NCI-H1092 treated with DMSO at 0.1 percent for 48 hours (cell line): ENCODE data around the gene STKLD1.
A peak's percentile ranks its signal among the peaks of the same experiment; 100 is the strongest.
"Not testable (repeated sequence)": the region's sequence is repeated elsewhere in the genome, so short reads cannot be mapped to it uniquely, and the experiment has no call there.

Experiments
- DNase-seq: peaks from one replicate; lab custom pipeline; 2025; lab: John Stamatoyannopoulos, UW

STKLD1 gene

DNA sequence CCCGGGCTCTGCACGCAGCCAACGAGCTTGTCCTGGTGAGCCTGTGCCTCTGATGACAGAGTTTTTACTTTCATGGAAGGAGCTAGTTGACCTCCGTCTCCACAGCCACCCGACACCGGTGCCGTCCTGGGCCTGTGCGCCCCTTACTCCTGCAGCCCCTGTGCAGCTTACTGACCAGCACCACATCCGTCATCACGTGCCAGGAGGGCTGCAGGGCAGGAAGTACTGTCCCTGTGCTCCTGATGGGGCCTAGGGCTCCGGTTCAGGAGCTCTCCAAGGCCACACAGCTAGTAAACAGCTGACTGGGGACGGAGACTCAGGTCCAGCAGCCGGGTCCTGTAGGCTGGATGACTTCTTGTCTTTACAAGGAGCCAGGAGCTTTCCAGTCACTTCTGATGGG is 10.2 kb downstream of the STKLD1 start:
- DNase-seq, result no peak

DNA sequence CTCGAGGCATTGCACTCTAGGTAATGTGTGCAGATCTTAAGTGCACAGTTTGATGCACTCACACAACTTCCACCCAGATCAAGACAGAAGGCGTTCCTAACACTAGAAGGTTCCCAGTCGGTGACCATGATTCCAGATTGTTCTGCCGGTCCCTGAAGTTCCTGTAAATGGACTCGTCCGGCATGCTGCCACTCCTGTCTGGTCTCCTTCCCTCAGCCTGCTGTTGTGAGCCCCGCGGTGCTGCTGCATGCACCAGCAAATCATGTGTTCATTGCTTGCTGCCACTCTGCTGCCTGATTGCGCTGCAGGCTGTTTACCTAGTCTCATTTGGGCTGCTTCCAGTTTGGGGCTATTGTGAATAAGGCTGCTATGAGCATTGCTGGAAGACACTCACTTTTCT is 11.5 kb downstream of the STKLD1 start:
- no peak for DNase-seq

DNA sequence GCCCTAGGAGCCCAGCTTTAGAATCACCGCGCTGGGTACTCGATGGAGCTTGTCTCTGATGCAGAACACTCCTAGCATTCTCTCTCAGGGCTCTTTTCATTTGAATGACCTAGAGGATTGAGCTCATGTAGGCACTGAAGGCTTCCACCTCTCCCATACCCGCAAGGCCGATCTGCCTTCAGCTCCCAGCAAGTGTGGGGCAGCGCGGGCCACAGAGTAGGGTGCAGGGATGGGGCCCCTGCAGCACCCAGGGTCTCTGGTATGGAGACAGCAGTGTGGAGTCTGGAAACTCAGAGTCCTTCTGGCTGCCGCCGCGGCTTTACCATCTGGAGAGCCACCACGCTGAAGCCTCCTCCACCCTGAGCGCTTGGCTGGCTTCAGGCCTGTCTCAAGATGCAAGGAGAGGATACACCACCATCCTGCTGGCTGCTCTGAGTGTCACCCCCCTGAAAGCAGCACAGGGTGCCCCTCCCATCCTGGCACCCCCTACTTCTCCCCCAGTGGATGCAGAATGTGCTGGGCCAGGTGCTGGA is 12.9 kb downstream of the STKLD1 start:
- DNase-seq, result no peak

DNA sequence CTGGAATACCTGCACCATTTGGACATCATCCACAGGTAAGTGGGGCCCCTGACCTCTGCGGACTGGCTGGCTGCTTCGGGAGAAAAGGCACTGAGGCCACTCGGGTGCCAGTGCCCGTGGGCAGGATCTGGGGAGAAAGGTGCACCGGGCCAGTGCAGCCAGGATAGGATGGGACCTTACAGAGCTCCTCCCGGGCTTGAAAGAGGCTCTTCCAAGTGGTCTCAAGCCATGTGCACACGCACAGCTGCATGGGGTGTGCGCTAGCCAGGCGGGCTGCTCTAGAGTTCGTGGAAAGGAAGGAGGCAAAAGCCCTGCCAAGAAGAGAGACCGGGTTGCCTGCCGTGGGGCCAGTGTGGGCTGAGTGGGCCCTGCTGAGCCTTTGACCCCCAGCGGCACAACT is 13.4 kb downstream of the STKLD1 start:
- no peak for DNase-seq

DNA sequence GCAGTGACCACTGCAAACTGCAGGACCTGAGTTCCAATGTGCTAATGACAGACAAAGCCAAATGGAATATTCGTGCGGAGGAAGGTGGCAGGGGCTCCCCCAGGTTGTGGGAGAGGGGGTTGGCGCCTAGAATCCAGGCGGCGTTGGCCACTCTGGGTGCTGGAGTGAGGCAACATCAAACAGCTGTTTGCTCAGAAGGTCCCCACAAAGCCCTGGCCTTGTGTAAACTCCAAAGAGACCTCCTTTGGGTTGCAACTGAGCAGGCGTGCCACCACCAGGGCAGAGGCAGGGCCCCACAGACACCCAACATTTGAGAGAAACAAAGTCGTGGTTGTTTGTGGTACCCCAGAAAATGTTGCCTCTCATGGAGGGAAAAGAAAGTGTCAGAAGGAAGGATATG is 14.5 kb downstream of the STKLD1 start:
- no peak for DNase-seq

DNA sequence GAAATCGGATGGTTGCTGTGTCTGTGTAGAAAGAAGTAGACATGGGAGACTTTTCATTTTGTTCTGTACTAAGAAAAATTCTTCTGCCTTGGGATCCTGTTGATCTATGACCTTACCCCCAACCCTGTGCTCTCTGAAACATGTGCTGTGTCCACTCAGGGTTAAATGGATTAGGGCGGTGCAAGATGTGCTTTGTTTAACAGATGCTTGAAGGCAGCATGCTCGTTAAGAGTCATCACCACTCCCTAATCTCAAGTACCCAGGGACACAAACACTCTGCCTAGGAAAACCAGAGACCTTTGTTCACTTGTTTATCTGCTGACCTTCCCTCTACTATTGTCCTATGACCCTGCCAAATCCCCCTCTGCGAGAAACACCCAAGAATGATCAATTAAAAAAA is 15.3 kb downstream of the STKLD1 start:
- DNase-seq, result not testable (repeated sequence)

DNA sequence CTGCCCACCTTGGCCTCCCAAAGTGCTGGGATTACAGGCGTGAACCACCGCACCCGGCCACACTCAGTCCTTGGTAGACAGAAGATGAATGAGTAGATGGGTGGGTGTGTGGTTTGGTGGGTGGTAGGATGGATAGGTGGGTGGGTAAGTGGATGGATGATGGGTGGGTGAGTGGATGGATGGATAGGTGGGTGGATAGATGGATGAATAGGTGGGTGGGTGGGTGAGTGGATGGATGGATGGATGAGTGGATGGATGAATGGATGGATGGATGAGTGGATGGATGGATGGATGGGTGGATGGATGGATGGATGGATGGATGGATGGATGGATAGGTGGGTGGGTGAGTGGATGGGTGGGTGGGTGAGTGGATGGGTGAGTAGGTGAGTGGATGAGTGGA is 16.1 kb downstream of the STKLD1 start:
- DNase-seq, result not testable (repeated sequence)

DNA sequence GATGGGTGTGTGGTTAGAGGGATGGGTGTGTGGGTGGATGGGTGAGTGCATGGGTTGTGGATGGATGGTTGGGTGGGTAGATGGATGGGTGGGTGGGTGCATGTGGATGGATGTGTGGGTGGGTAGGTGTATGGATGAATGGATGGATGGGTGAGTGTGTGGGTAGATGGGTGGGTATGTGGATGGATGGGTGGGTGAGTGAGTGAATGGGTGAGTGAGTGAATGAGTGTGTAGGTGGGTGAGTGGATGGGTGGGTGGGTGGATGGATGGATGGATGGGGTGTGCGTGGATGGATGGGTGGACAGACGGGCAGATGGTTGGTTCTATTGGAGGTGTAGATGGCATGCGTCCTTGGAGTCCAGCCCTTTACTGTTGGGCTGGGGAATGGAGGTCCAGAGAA is 17.2 kb downstream of the STKLD1 start:
- DNase-seq, result no peak

DNA sequence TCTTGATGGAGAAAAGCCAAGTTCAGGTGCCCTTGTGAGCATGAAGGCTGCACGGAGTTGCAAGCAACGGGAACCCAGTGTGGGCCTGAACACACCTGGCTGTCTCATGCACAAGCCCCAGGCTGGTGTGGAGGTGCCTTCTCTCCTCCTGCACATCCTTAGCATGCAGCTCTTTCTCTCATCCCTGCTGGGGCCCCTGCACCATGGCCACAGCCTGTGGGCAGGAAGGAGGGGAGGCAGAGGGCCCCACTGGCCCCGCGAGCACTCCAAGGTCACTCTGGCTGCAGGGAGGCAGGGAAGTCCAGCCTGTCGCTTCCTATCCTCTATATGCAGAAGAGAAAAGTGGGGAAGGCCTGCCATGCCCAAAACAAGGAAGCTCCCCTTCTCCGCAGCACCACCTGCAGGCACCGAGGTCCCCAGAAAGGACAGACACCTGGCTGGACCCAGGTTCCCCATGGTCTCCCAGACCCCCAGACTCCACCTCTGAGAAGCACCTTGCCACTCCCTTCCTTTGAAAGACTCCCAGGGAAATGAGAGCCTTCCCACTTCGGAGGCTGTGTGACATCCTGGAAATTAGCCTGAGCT is 18.6 kb downstream of the STKLD1 start:
- DNase-seq, result no peak

DNA sequence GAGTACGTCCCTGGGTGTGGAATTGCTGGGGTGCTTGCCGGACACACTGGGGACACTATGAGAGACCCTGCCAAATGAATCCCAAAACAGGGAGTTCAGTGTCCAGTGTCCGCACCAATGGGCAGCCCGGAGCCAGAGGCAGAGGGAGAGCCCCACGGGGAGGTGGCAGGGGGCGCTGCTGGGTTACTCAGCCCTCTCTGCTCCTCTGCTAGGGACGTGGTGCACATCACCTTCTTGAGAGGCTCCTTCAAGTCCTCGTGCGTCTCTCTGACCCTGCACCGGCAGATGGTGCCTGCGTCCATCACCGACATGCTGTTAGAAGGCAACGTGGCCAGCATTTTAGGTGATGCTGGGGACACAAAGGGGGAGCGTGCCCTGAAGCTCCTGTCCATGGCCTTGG is 20.8 kb downstream of the STKLD1 start:
- DNase-seq, result peak; percentile 8

DNA sequence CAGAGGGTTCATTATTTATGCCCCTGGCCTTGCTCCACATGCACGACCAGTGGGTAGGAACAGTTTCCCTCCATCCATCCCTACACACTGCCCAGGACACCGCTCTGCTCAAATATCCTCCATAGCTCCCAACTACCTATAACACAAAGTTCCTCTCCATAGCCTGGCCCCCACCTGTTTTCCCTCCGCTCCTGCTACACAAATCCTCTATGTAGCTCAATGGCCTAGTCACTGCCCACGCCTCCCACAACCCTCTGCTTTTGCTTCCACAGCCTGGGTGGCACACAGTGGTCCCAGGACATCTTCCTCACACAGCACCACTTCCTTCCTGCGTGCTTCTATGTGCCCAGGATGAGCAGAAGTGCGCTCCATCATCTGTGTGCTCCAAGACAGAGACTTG is 21.2 kb downstream of the STKLD1 start:
- DNase-seq, result no peak

DNA sequence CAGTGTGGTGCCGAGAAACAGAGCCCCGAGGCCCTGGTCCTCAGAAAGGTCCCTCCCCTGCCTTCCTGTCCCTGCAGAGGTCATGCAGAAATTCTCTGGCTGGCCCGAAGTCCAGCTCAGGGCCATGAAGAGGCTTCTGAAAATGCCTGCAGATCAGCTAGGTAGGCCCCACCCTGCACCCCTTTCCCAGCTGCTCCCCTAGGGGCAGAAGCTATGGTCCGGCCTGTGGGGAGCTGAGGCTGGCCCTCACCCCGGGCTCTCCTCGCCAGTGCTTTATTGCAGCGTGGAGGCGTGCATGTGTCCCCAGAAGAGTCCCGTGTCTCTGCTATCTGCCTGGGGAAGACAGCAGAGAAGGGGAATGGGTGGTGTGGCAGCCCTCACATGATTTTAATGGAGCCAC is 21.7 kb downstream of the STKLD1 start:
- DNase-seq, result no peak

DNA sequence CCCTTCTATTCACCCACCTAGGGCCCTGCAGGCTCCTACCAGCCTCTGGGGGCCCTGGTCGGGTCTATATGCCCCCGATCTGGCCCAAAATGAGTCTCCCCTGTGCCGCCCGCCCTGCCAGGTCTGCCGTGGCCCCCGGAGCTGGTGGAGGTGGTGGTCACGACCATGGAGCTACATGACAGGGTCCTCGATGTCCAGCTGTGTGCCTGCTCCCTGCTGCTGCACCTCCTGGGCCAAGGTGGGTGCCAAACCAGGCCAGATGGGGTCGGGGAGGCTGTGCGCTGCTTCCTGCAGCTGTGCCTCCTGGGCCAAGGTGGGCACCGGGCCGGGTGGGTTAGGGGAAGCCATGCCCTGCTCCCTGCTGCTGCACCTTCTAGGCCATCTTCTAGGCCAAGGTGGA is 24.1 kb downstream of the STKLD1 start:
- DNase-seq, result no peak

DNA sequence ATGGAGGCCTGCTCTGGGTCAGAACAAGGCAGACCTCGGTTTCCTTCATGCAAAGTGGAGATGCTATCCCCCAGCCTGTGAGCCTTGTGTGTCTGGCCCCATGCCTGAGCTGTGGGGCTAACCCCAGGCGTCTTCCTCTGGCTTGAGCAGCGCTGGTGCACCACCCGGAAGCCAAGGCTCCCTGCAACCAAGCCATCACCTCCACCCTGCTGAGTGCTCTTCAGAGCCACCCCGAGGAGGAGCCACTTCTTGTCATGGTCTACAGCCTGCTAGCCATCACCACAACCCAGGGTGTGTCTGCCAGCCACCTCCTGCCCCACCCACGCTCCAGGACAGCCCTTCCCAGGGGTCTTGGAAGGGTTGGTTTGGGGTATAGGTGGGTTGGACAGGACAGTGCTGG is 25.4 kb downstream of the STKLD1 start:
- no peak for DNase-seq

DNA sequence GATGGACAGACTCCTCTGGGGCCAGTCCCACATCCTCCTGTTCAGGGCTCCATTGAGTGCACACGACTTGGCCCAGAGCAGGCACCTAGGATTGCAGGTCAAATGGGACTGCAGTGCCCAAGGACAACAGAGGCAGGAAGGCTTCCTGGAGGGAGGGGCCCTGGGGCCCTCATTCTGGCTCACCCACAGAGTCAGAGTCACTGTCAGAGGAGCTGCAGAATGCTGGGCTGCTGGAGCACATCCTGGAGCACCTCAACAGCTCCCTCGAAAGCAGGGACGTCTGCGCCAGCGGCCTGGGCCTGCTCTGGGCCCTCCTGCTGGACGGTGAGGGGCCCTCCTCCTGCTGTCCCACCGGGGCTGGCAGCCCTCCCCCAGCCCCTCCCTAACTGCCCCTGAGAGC is 26.5 kb downstream of the STKLD1 start:
- no peak for DNase-seq

DNA sequence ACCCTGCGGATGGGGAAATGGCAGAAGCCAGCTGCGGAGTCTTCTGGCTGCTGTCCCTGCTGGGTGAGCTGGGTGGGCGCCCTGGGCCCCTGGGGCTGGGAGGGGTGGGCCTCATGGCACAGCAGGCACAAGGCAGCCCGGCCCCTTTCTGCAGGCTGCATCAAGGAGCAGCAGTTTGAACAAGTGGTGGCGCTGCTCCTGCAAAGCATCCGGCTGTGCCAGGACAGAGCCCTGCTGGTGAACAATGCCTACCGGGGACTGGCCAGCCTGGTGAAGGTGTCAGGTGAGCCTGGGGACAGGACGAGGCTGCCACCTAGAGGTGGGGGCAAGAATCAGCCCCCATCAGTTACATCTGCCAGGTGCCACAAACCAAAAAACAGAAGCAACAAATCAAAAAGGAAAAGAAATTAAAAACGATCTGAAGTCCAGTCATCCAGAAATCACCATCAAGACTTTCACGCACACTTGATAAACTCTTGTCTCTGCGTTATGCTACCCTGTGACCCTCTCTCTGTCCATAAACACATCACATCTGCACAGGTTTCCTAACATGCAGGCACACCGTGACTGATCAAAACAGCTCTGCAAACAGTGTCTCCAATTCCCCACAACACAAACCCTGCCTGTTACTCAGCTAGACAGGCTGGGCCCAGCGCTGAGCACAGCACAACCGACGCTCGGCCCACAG is 27.7 kb downstream of the STKLD1 start:
- DNase-seq, result no peak

DNA sequence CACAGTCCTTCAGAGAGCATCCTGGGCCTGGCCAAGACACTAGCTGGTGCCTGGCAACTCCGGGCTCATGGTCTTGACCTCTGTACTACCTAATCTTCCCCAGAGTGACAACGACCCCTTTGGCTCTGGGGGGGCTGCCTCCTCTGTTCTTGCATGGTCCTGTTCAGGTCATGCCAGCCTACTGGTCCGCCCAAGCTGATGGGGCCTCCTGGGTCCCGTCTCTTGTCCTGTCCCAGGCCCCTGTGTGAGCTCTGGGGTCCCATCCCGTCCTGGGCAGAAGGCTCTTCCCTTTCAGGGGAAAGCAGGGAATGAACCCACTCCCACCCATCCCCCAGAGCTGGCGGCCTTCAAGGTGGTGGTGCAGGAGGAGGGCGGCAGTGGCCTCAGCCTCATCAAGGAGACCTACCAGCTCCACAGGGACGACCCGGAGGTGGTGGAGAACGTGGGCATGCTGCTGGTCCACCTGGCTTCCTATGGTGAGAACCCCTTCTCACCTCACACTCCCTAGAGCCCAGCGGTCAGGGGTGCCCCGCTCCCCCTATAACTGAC is 28.4 kb downstream of the STKLD1 start:
- DNase-seq, result no peak

DNA sequence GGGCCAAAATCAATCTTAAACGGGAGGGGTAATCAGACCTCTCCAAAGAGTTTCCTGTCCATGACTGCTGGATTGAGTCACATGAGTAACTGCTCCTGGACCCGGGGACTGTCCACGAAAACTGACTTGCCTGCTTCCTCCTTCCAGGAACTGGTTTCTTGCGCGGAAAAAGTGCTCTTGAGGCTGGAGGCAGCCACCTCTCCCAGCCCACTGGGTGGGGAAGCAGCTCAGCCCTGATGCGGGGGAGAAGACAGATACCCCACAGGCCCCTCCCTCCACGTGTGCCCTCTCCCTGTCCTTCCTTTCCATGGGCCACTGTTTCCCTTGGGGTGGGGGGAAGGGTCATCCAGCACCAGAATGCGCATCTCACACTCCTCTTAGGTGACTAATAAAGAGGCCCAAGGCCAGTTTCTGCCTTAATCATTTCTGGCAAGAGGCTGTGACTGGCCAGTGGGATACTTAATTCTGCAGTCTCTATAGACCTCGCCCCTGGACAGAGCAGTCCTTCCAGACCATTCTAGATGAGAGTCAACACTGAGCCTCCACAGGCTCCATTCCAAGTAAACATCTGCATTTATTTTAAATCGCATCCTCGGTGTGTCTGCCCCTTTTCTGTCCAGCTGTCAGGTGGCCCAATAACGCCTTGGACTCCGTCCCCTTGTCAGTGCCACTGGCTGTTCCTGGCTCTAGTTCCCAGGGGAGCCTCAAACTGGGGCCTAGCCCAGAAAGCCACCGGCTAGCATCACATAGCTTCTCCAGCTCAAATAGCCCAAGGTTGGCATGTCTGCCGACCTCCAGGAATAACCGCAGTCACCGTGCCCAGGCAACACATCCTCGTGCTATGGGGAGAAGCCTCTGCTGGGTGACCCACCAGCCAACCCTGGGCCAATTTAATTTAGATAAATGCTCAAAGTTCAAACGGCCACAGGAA is 29.6 kb downstream of the STKLD1 start:
- DNase-seq, result no peak

DNA sequence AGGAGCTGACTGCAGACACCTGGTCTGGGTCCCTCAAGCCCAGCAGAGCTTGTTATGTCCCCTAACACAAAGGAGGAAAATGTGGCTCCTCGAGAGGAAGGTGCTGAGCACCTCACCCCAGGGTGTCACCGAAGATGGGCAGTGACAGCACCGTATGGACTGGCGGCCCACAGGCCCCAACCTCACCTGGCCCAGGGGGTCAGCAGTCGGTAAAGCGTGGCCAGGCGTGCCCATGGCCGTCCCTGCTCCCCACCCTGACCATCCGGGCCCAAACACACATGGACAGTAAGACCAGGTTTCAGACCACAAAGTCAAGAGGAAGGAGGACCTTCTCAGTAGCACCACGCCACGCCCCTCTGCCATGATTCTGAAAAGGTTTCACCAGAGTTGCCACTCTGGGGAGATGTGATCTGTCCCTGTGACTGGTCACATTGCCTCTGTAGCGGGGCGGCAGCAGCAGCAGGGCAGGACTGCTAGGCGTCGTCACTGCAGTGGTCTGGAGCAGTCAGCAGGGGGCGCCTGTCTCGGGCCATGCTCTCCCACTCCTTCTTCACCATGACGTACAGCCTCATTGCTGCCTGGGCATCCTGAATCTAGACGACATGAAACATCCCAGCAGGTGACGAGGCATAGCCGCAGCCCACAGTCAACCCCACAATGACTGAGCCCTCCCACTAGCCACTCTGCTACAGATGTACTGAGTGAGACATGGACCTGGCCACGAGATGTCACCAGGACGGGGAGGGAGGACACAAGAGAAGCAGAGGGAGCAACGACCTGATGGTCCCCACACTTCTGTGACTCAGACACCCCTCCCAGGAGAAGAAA is 30.5 kb downstream of the STKLD1 start:
- DNase-seq, result peak; percentile 57

DNA sequence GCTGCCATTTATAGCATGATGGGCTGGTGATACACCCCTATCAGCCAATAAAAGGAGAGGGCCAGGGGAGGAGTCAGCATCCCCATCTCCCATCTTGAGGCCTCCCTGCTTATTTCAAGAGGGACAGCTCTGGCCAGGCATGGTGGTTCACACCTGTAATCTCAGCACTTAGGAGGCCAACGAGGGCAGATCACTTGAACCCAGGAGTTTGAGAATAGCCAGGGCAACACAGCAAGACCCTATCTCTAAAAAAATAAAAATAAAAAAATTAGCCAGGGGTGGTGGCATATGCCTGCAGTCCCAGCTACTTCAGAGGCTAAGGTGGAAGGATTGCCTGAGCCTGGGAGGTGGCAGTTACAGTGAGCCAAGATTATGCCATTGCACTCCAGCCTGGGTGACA is 31.9 kb downstream of the STKLD1 start:
- no peak for DNase-seq

DNA sequence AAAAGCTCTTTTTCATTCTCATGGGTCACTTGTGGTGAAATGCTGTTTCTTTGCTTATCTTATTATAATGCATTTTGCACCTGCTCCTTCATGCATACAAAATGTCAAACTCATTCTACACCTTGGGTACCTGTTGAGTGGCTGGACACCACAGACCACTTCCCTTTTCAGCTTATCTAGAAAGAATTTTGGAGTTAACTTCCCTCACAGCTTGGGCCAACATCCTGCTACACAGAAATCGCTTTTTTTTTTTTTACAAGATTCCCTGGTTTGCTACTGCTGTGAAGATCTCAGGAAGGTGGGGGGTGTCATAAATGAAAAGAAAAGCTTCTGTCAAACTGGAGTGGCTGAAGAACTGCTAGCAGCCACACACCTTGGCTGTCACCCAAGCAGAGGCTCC is 39.0 kb downstream of the STKLD1 start:
- DNase-seq, result no peak
